CD14-positive monocyte (primary cell): Measurements from ENCODE around the gene ST3GAL3. TPM values are rescaled to one million over a fixed set of nuclear protein-coding genes. Genes with fewer than 3 reads are reported as not detected.

Source experiments
- DNase-seq, 3 donors: peaks; one replicate each; pipeline ENCODE4 v3.0.0-alpha.2; 2011 to 2022
- H2AFZ ChIP-seq: 2 replicates; pipeline ENCODE4 v1.6.0; 2012; ENCODE audit warnings: mild to moderate bottlenecking, low read depth, low read length, inconsistent platforms; ENCODE audit not compliant: insufficient read depth, poor library complexity, severe bottlenecking
- H3K27ac ChIP-seq, 2 donors: 1 replicate in 1 of 2; 2 replicates in 1 of 2; pipeline ENCODE4 v1.5.1; 2012 to 2013; ENCODE audit warnings: low read length in 2 of 2, control low read depth in 1 of 2, inconsistent platforms in 1 of 2, low read depth in 1 of 2, mild to moderate bottlenecking in 1 of 2
- H3K27me3 ChIP-seq, 2 donors: one replicate each; pipeline versions ENCODE4 v1.6.0 to v1.6.1; 2011 to 2013; ENCODE audit warnings: low read length in 2 of 2; ENCODE audit not compliant: control insufficient read depth in 2 of 2, insufficient read depth in 2 of 2
- H3K36me3 ChIP-seq, 2 donors: replicated peaks in 1 of 2; 1 replicate in 1 of 2; 2 replicates in 1 of 2; pipeline versions ENCODE4 v1.5.1 to v1.6.1; 2012 to 2013; ENCODE audit warnings: low read length in 2 of 2, control low read depth in 1 of 2, inconsistent platforms in 1 of 2, mild to moderate bottlenecking in 1 of 2; ENCODE audit not compliant: insufficient read depth in 2 of 2, control insufficient read depth in 1 of 2
- H3K4me1 ChIP-seq, 2 donors: 1 replicate in 1 of 2; 2 replicates in 1 of 2; pipeline versions ENCODE4 v1.5.1 to v1.6.1; 2012 to 2013; ENCODE audit warnings: low read length in 2 of 2, control low read depth in 1 of 2, inconsistent platforms in 1 of 2, mild to moderate bottlenecking in 1 of 2, moderate library complexity in 1 of 2; ENCODE audit not compliant: insufficient read depth in 2 of 2, control insufficient read depth in 1 of 2
- H3K4me2 ChIP-seq: replicated peaks from 2 replicates; pipeline ENCODE3; 2012; ENCODE audit warnings: low read length, moderate library complexity, mild to moderate bottlenecking; ENCODE audit not compliant: poor library complexity, severe bottlenecking; ENCODE audit errors: extremely low read depth
- H3K4me3 ChIP-seq, 3 experiments: fragments of 200-600 bp in 1 of 3; sonication (generic) in 1 of 3; replicated peaks in 1 of 3; 1 replicate in 2 of 3; 2 replicates in 1 of 3; pipeline ENCODE4 v1.5.1; 2011 to 2013; ENCODE audit warnings: low read length in 3 of 3, mild to moderate bottlenecking in 3 of 3, control low read depth in 2 of 3, low read depth in 2 of 3, inconsistent platforms in 1 of 3, moderate library complexity in 1 of 3
- H3K79me2 ChIP-seq: 2 replicates; pipeline ENCODE4 v1.6.0; 2012; ENCODE audit warnings: mild to moderate bottlenecking, control low read depth, inconsistent platforms, low read length, moderate library complexity; ENCODE audit not compliant: insufficient read depth
- H3K9ac ChIP-seq: 2 replicates; pipeline ENCODE4 v1.6.0; 2017; ENCODE audit warnings: low read length, mild to moderate bottlenecking; ENCODE audit not compliant: insufficient read depth, poor library complexity, severe bottlenecking
- H3K9me3 ChIP-seq, 2 donors: replicated peaks in 1 of 2; 1 replicate in 1 of 2; 2 replicates in 1 of 2; pipeline versions ENCODE4 v1.5.1 to v1.6.1; 2012 to 2013; ENCODE audit warnings: low read length in 2 of 2, control low read depth in 1 of 2; ENCODE audit not compliant: control insufficient read depth in 1 of 2, insufficient read depth in 1 of 2
- H4K20me1 ChIP-seq: 2 replicates; pipeline ENCODE4 v1.6.0; 2012; ENCODE audit warnings: mild to moderate bottlenecking, low read length, control low read depth, moderate library complexity; ENCODE audit not compliant: insufficient read depth
- H3K27ac Mint-ChIP-seq, 7 donors: one replicate each; pipeline ENCODE4 v1.8.0; 2020; ENCODE audit warnings: mild to moderate bottlenecking in 7 of 7, mixed read lengths in 7 of 7, moderate library complexity in 6 of 7, inconsistent platforms in 2 of 7
- H3K27me3 Mint-ChIP-seq, 3 donors: one replicate each; pipeline ENCODE4 v1.8.0; 2021 to 2022; ENCODE audit warnings: low read depth in 3 of 3, mild to moderate bottlenecking in 3 of 3, mixed read lengths in 3 of 3, moderate library complexity in 3 of 3, inconsistent platforms in 1 of 3
- H3K36me3 Mint-ChIP-seq, 2 donors: one replicate each; pipeline ENCODE4 v1.8.0; 2020; ENCODE audit warnings: mixed read lengths in 2 of 2, inconsistent platforms in 1 of 2, mild to moderate bottlenecking in 1 of 2
- H3K4me1 Mint-ChIP-seq: one replicate; pipeline ENCODE4 v1.8.0; 2020; ENCODE audit warnings: mild to moderate bottlenecking, mixed read lengths
- H3K4me3 Mint-ChIP-seq, 2 donors: one replicate each; pipeline ENCODE4 v1.8.0; 2020; ENCODE audit warnings: mild to moderate bottlenecking in 2 of 2, mixed read lengths in 2 of 2, moderate library complexity in 1 of 2
- H3K9me3 Mint-ChIP-seq, 7 donors: one replicate each; pipeline ENCODE4 v1.8.0; 2020 to 2022; ENCODE audit warnings: mixed read lengths in 7 of 7, mild to moderate bottlenecking in 6 of 7, moderate library complexity in 6 of 7, inconsistent platforms in 2 of 7
- WGBS: methylation state at CpG from one replicate; pipeline ENCODE4 v1.1.5; 2013; ENCODE audit warnings: missing lambda C conversion rate; ENCODE audit not compliant: insufficient coverage; 5-methylcytosine and 5-hydroxymethylcytosine counted together
- intact Hi-C, 2 donors: fragments of 100-400 bp; cut with micrococcal nuclease; formaldehyde crosslinking; loops; one replicate each; pipeline versions ENCODE4 v1.15.0 to v1.15.1; 2023
- polyA plus RNA-seq, 3 donors: library from polyadenylated mRNA; depleted of rRNA in 1 of 3; unstranded in 2 of 3; stranded (reverse) in 1 of 3; fragments of 300-500 nt in 2 of 3; fragments of >200 nt in 1 of 3; fragmentation: Illumina TruSeq in 2 of 3; gene quantifications; 1 replicate in 2 of 3; 2 replicates in 1 of 3; pipeline ENCODE4 v1.2.3, GENCODE V29; 2012 to 2021
- TF ChIP-seq, protein P1 (sequence below): fragments of 200-600 bp; IDR thresholded peaks from one replicate; pipeline ENCODE4 v1.8.0; 2022; ENCODE audit warnings: antibody characterized with exemption, mild to moderate bottlenecking

The ST3GAL3 gene
- polyA plus RNA-seq, 3 donors, result 1.6 to 4.5 (median 2.1) TPM

- peaks cover 38 to 43% of the 10 kb centered on the region in 2 donors for H3K4me1 ChIP-seq
- no peaks in the 10 kb centered on the region for H3K36me3 ChIP-seq
- Mint-ChIP-seq H3K4me3 (peak overlapping the region in 1 of 2 donors; percentile 51), H3K4me1 (peaks cover 56% of the 10 kb centered on the region), H3K36me3 (peaks cover 24 to 25% of the 10 kb centered on the region in 2 donors), H3K27ac (peak overlapping the region in 1 of 7 donors; percentile 4), H3K9me3 (peaks cover 0 to 2% (median 0%) of the 10 kb centered on the region in 7 donors), H3K27me3 (peaks cover 0 to 2% (median 1%) of the 10 kb centered on the region in 3 donors)
- no peak overlapping the region for H2AFZ ChIP-seq
- no peaks in the 10 kb centered on the region for H3K9me3 ChIP-seq
- TF ChIP-seq, protein P1, sequence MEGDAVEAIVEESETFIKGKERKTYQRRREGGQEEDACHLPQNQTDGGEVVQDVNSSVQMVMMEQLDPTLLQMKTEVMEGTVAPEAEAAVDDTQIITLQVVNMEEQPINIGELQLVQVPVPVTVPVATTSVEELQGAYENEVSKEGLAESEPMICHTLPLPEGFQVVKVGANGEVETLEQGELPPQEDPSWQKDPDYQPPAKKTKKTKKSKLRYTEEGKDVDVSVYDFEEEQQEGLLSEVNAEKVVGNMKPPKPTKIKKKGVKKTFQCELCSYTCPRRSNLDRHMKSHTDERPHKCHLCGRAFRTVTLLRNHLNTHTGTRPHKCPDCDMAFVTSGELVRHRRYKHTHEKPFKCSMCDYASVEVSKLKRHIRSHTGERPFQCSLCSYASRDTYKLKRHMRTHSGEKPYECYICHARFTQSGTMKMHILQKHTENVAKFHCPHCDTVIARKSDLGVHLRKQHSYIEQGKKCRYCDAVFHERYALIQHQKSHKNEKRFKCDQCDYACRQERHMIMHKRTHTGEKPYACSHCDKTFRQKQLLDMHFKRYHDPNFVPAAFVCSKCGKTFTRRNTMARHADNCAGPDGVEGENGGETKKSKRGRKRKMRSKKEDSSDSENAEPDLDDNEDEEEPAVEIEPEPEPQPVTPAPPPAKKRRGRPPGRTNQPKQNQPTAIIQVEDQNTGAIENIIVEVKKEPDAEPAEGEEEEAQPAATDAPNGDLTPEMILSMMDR, result no peak
- no peak overlapping the region for H3K4me2 ChIP-seq
- no peak overlapping the region for H3K4me3 ChIP-seq
- WGBS, result 90% methylated on average over 3 of the region's 4 CpGs
- intact Hi-C loops, result no loop called here
- H3K27me3 ChIP-seq, result no peaks in the 10 kb centered on the region
- DNase-seq, result no peak
- H3K9ac ChIP-seq, result no peak overlapping the region
- no peak overlapping the region for H3K27ac ChIP-seq
- H3K79me2 ChIP-seq, result peaks cover 15% of the 10 kb centered on the region
- H4K20me1 ChIP-seq, result peaks cover 8% of the 10 kb centered on the region
Measured at GRCh38 chr1:43854473-43854872, 147.1 kb downstream of the ST3GAL3 start.

- no peak for DNase-seq
- H2AFZ ChIP-seq, result no peak overlapping the region
- Mint-ChIP-seq H3K4me3 (no peak overlapping the region), H3K4me1 (peaks cover 47% of the 10 kb centered on the region), H3K36me3 (peaks cover 16 to 25% of the 10 kb centered on the region in 2 donors), H3K27ac (no peak overlapping the region), H3K9me3 (peaks cover 0 to 2% (median 0%) of the 10 kb centered on the region in 7 donors), H3K27me3 (peaks cover 0 to 3% (median 2%) of the 10 kb centered on the region in 3 donors)
- H3K9me3 ChIP-seq, result no peaks in the 10 kb centered on the region
- H3K4me3 ChIP-seq, result no peak overlapping the region
- H4K20me1 ChIP-seq, result peaks cover 8% of the 10 kb centered on the region
- no peak overlapping the region for H3K27ac ChIP-seq
- no peak overlapping the region for H3K9ac ChIP-seq
- H3K4me2 ChIP-seq, result no peak overlapping the region
- H3K4me1 ChIP-seq, result peaks cover 42 to 47% of the 10 kb centered on the region in 2 donors
- intact Hi-C loops, result no loop called here
- H3K36me3 ChIP-seq, result no peaks in the 10 kb centered on the region
- H3K79me2 ChIP-seq, result peaks cover 5% of the 10 kb centered on the region
- TF ChIP-seq, protein P1, result no peak
- no peaks in the 10 kb centered on the region for H3K27me3 ChIP-seq
- no CpG with 5 or more reads among the region's 5 CpGs for WGBS
Measured at GRCh38 chr1:43856188-43856587, 148.9 kb downstream of the ST3GAL3 start.
